HFFc6 (cell line): ENCODE data around the gene HOXC9. TPM values are rescaled to one million over a fixed set of nuclear protein-coding genes. Genes with fewer than 3 reads are reported as not detected.

Experiments used
- DNase-seq: peaks from one replicate; pipeline ENCODE4 v3.0.0-alpha.2; 2018
- H3K27ac Mint-ChIP-seq: 2 replicates; pipeline ENCODE4 v1.8.0; 2020; ENCODE audit warnings: mild to moderate bottlenecking, mixed read lengths
- H3K27me3 Mint-ChIP-seq: 2 replicates; pipeline ENCODE4 v1.8.0; 2021; ENCODE audit warnings: mild to moderate bottlenecking, moderate library complexity, mixed read lengths; ENCODE audit not compliant: insufficient read depth
- H3K36me3 Mint-ChIP-seq: 2 replicates; pipeline ENCODE4 v1.8.0; 2021; ENCODE audit warnings: low read depth, mixed read lengths
- H3K4me1 Mint-ChIP-seq: 2 replicates; pipeline ENCODE4 v1.8.0; 2020; ENCODE audit warnings: low read depth, mixed read lengths
- H3K4me3 Mint-ChIP-seq: 2 replicates; pipeline ENCODE4 v1.8.0; 2020; ENCODE audit warnings: mild to moderate bottlenecking, moderate library complexity, mixed read lengths
- H3K9me3 Mint-ChIP-seq: 2 replicates; pipeline ENCODE4 v1.8.0; 2020; ENCODE audit warnings: mild to moderate bottlenecking, mixed read lengths
- CTCF ChIP-seq: fragments of 200-600 bp; sonication (generic); IDR thresholded peaks from 2 replicates; pipeline ENCODE4 v1.5.0; 2021; ENCODE audit warnings: antibody characterized with exemption, mild to moderate bottlenecking
- total RNA-seq, 6 experiments: library from RNA; stranded (reverse); fragmentation: NEBNext Ultra II Directional; extraction: Animal tissue kit (Norgen Biotek cat#: 25700); gene quantifications; 2 replicates in 1 of 6; 3 replicates in 5 of 6; pipeline ENCODE4 v1.2.3, GENCODE V29; 2021

HOXC9 gene
- total RNA-seq, 6 experiments from 2014 or later: 0.17 to 1.5 (median 1.1) TPM

GRCh38 chr12:53992377-53992889 lies 7.5 kb upstream of the HOXC9 start:
- H3K36me3 Mint-ChIP-seq: no peaks in the 10 kb centered on the region
- H3K27ac Mint-ChIP-seq: no peak overlapping the region
- peaks cover 67% of the 10 kb centered on the region for H3K27me3 Mint-ChIP-seq
- no peak for TF ChIP-seq CTCF
- no peak overlapping the region for H3K4me3 Mint-ChIP-seq
- no peak for DNase-seq
- H3K4me1 Mint-ChIP-seq: peaks cover 16% of the 10 kb centered on the region
- H3K9me3 Mint-ChIP-seq: no peaks in the 10 kb centered on the region

- Mint-ChIP-seq H3K27ac (no peak overlapping the region), H3K4me3 (no peak overlapping the region), H3K36me3 (no peaks in the 10 kb centered on the region), H3K4me1 (peaks cover 16% of the 10 kb centered on the region), H3K9me3 (no peaks in the 10 kb centered on the region), H3K27me3 (peaks cover 68% of the 10 kb centered on the region)
- no peak for DNase-seq
- TF ChIP-seq CTCF: no peak
Observed at GRCh38 chr12:53993162-53994008, 6.6 kb upstream of the HOXC9 start.

GRCh38 chr12:53994009-53994263 lies 6.0 kb upstream of the HOXC9 start:
- no peaks in the 10 kb centered on the region for H3K36me3 Mint-ChIP-seq
- peaks cover 16% of the 10 kb centered on the region for H3K4me1 Mint-ChIP-seq
- no peak overlapping the region for H3K27ac Mint-ChIP-seq
- no peaks in the 10 kb centered on the region for H3K9me3 Mint-ChIP-seq
- no peak for DNase-seq
- no peak overlapping the region for H3K4me3 Mint-ChIP-seq
- peaks cover 68% of the 10 kb centered on the region for H3K27me3 Mint-ChIP-seq
- no peak for TF ChIP-seq CTCF

GRCh38 chr12:53994264-53995001 lies 5.5 kb upstream of the HOXC9 start:
- Mint-ChIP-seq H3K9me3 (no peaks in the 10 kb centered on the region), H3K4me1 (peaks cover 11% of the 10 kb centered on the region), H3K27me3 (peaks cover 67% of the 10 kb centered on the region), H3K36me3 (no peaks in the 10 kb centered on the region), H3K4me3 (no peak overlapping the region), H3K27ac (no peak overlapping the region)
- no peak for DNase-seq
- no peak for TF ChIP-seq CTCF

- H3K9me3 Mint-ChIP-seq: no peaks in the 10 kb centered on the region
- DNase-seq: no peak
- H3K27ac Mint-ChIP-seq: no peak overlapping the region
- H3K4me3 Mint-ChIP-seq: no peak overlapping the region; the same call in 1 of the 2 replicates
- H3K27me3 Mint-ChIP-seq: peaks cover 67% of the 10 kb centered on the region
- no peaks in the 10 kb centered on the region for H3K36me3 Mint-ChIP-seq
- TF ChIP-seq CTCF: no peak
- H3K4me1 Mint-ChIP-seq: peaks cover 6% of the 10 kb centered on the region; the same call in 1 of the 2 replicates
Observed at GRCh38 chr12:53995002-53995377, 5.0 kb upstream of the HOXC9 start.
